Activated naive CD8-positive, alpha-beta T cell treated with anti-CD3 and anti-CD28 coated beads for 36 hours (primary cell): Measurements from ENCODE around the gene CLEC20A. TPM values are rescaled to one million over a fixed set of nuclear protein-coding genes. Genes with fewer than 3 reads are reported as not detected.

Experiments
- DNase-seq: peaks from one replicate; pipeline ENCODE4 v3.0.0; 2021
- H3K27ac Mint-ChIP-seq: one replicate; pipeline ENCODE4 v1.8.0; 2022; ENCODE audit warnings: mild to moderate bottlenecking, moderate library complexity, mixed read lengths
- H3K27me3 Mint-ChIP-seq: one replicate; pipeline ENCODE4 v1.8.0; 2022; ENCODE audit warnings: mild to moderate bottlenecking, mixed read lengths
- H3K36me3 Mint-ChIP-seq: one replicate; pipeline ENCODE4 v1.8.0; 2021; ENCODE audit warnings: mild to moderate bottlenecking, mixed read lengths
- H3K4me1 Mint-ChIP-seq: one replicate; pipeline ENCODE4 v1.8.0; 2021; ENCODE audit warnings: mixed read lengths
- H3K4me3 Mint-ChIP-seq: one replicate; pipeline ENCODE4 v1.8.0; 2022; ENCODE audit warnings: mild to moderate bottlenecking, moderate library complexity, mixed read lengths
- H3K9me3 Mint-ChIP-seq: one replicate; pipeline ENCODE4 v1.8.0; 2022; ENCODE audit warnings: mixed read lengths
- total RNA-seq, 2 experiments: library from RNA; stranded (reverse); gene quantifications; one replicate each; pipeline ENCODE4 v1.2.3, GENCODE V29; 2021

CLEC20A gene
- not detected for total RNA-seq

DNA sequence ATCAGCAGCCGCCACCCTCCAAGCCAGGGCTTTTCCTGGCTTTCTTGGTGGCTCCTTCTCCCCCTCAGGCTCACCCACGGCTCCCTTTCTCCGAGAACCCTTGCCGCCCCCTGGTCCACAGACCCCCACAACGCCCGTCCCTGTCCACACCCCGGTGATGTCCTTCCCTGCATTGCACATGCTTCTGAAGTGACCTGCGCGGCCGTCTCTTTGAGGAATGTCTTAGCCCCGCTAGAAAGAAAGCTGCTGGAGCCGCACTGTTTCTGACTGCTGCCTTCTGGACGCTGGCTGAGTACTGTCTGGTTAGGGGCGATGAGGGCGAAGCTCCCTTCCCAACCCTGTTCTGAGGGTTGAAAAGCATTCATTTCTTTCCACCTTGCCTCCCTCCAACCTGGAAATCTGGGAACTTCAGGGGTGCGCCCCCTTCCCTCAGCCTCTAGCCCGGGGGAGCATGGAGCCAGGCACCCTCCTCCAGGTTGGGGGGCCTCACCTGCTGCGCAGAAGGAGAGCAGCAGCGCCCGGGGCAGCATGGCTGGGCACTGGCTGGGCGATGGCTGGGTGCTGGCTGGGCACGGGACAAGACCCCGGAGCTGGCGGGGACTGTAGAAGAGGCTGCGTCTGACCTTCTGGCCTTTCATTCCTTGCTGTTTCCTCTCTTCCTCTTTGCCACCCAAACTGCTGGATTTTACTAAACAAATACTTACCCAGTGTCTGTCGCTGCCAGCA lies at the start of gene CLEC20A:
Gene CLEC20A (minus strand): TSS at position 555 of the 726 bp plus-strand sequence. CDS start 25 bp downstream, at position 530.
- Mint-ChIP-seq H3K9me3 (no peaks in the 10 kb centered on the region), H3K36me3 (no peaks in the 10 kb centered on the region), H3K4me1 (no peaks in the 10 kb centered on the region), H3K4me3 (no peak within 1 kb of the TSS), H3K27ac (no peak within 1 kb of the TSS), H3K27me3 (no peaks in the 10 kb centered on the region)
- DNase-seq, result no peak

DNA sequence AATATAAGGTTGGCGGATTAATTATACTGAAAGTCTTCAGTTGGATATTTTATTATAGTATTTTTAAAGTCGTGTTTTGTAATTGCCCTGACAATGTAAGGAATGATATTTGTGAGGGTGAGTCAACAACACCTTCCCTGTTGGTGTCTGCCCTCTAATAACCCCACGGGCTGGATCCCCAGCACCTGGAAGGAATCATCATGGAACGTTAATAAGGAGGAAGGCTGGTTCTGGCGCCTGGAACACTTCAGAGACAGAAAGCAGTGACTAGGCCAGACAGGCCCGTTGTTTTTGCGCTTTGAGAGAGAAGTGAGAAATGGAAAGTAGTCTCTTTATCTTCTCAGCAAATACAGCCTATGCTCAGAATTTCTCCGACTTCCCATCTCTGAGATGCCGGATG lies 47.8 kb upstream of the CLEC20A start:
- H3K4me3 Mint-ChIP-seq, result no peak overlapping the region
- no peaks in the 10 kb centered on the region for H3K9me3 Mint-ChIP-seq
- no peak overlapping the region for H3K27ac Mint-ChIP-seq

DNA sequence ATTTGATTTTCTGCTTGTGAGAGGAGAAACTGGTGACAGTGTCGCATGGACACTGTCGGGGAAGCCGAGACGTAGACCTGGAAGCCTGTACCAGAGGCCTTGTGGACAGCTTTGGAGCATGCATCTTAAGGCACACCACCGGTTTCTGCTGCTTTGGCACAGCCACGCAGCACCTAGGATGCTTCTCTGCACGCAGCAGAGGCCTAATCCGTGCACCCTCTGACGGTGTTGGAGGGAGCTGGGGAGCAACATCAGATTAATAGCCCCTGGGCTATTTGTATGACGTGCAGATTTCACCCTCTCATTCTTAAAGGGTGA lies 46.5 kb upstream of the CLEC20A start:
- no peak for DNase-seq
- H3K27ac Mint-ChIP-seq, result peak overlapping the region; percentile 65
- no peaks in the 10 kb centered on the region for H3K9me3 Mint-ChIP-seq
- H3K27me3 Mint-ChIP-seq, result no peaks in the 10 kb centered on the region
- H3K4me3 Mint-ChIP-seq, result peak overlapping the region; percentile 87
- H3K36me3 Mint-ChIP-seq, result peaks cover 5% of the 10 kb centered on the region
- peaks cover 8% of the 10 kb centered on the region for H3K4me1 Mint-ChIP-seq

More for the DNA sequence above, 47.8 kb upstream of the CLEC20A start:
- no peaks in the 10 kb centered on the region for H3K27me3 Mint-ChIP-seq
- H3K36me3 Mint-ChIP-seq, result peaks cover 8% of the 10 kb centered on the region
- no peak for DNase-seq
- H3K4me1 Mint-ChIP-seq, result peaks cover 8% of the 10 kb centered on the region

DNA sequence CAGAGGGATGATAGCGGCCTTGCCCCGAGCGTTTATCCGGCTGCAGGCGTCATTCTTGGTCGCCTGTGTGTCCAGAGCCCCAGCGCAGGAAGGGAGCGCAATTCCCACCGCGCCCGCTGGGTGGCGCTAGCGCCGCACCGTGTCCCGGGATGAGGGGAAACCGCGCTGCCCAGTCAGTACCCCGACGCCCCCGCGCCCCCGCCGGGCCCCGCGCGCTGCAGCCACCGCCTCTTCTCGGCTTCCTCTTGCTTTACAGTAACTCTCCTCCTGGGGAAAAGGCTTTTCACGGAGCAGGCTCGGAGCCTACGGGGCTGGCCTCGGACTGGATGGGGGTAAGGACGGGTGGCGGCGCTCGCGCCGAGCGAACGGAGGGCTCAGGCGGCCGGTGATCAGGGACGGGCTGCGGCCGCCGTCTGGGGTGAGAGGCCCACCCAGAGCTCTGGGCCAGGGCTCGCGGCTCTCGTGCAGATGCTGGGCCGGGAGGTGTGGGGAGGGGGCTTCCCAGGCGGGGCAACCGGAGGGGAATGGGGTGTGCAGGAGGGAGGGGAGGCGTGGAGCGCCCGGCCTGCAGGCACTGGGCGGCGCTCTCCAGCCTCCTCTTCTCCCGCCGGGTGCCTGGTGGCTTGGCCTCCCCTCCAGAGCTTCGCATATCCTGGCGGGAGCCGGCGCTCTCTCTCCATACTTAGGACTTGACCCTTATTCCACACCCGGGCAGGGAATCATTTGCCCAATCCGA lies 46.0 kb upstream of the CLEC20A start:
- H3K36me3 Mint-ChIP-seq, result peaks cover 5% of the 10 kb centered on the region
- H3K9me3 Mint-ChIP-seq, result no peaks in the 10 kb centered on the region
- peak overlapping the region; percentile 87 for H3K4me3 Mint-ChIP-seq
- H3K27me3 Mint-ChIP-seq, result no peaks in the 10 kb centered on the region
- H3K27ac Mint-ChIP-seq, result peak overlapping the region; percentile 83
- peak; percentile 92 for DNase-seq
- H3K4me1 Mint-ChIP-seq, result peaks cover 8% of the 10 kb centered on the region

DNA sequence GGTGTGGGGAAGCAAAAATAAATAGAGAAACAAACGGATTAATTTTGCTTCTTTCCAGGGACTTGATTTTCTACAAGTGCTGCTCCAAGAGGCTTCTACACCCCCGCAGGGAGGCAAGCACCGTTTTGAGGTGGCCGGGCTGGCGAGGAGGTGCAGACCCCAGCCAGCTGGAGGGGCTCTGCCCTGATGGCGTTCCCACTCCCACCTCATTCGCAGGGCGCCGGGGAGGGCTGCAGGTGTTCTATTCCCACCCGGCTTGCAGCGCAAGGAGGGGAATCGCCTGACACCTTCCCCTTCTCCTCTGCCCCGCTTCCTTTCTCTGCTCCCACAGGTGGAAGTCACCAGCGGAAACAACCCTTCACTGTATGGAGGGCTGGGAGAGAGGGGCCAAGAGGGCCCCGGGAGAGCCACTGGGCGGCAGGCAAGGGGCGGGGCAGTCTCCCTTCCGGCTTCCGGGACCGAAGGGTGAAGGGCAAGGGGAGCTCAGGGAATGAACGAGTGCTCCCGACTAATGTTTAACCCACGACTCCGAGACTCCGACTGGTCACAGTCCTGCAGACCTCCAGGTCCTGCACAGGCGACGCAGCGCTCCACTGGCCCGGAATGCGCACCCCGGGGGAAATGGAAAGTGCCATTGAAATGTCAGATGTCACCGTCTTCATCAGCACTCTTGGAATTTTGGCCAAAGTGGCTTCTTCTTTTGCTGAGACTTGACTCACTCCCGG lies 45.2 kb upstream of the CLEC20A start:
- H3K4me1 Mint-ChIP-seq, result peaks cover 8% of the 10 kb centered on the region
- no peaks in the 10 kb centered on the region for H3K27me3 Mint-ChIP-seq
- H3K9me3 Mint-ChIP-seq, result no peaks in the 10 kb centered on the region
- peak overlapping the region; percentile 83 for H3K27ac Mint-ChIP-seq
- DNase-seq, result peak; percentile 49
- H3K4me3 Mint-ChIP-seq, result peak overlapping the region; percentile 87
- H3K36me3 Mint-ChIP-seq, result peaks cover 5% of the 10 kb centered on the region

- peaks cover 5% of the 10 kb centered on the region for H3K36me3 Mint-ChIP-seq
- DNase-seq, result no peak
- no peaks in the 10 kb centered on the region for H3K9me3 Mint-ChIP-seq
- H3K27ac Mint-ChIP-seq, result no peak overlapping the region
- H3K27me3 Mint-ChIP-seq, result no peaks in the 10 kb centered on the region
- peaks cover 8% of the 10 kb centered on the region for H3K4me1 Mint-ChIP-seq
- H3K4me3 Mint-ChIP-seq, result peak overlapping the region; percentile 87
Observed at GRCh38 chr1:178541379-178541778, 44.6 kb upstream of the CLEC20A start.

GRCh38 chr1:178540646-178541045 lies 43.9 kb upstream of the CLEC20A start:
- DNase-seq, result no peak
- Mint-ChIP-seq H3K9me3 (no peaks in the 10 kb centered on the region), H3K4me3 (no peak overlapping the region), H3K27ac (no peak overlapping the region), H3K36me3 (peaks cover under 1% of the 10 kb centered on the region), H3K27me3 (no peaks in the 10 kb centered on the region), H3K4me1 (peaks cover 8% of the 10 kb centered on the region)

DNA sequence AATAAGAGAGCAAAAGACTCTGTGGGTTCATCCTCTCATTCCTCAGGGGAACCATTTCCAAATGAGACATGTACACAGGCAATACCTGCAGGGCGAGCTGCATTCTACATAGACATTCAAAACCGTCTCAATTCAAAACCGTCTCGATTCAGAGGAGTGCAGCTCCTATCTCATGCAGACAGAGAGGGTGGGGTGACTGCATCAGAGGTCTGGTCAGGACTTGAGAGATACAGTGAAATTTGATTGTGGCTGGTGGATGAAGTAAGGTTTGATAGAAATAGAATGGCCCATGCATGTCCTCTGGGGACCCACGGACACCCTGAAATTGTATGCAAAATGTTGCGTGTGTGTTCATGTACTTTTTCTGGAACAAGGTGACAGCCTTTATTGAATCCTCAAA lies 43.4 kb upstream of the CLEC20A start:
- Mint-ChIP-seq H3K27me3 (no peaks in the 10 kb centered on the region), H3K4me1 (peaks cover 8% of the 10 kb centered on the region), H3K4me3 (no peak overlapping the region), H3K27ac (no peak overlapping the region), H3K36me3 (no peaks in the 10 kb centered on the region), H3K9me3 (no peaks in the 10 kb centered on the region)
- DNase-seq, result no peak

DNA sequence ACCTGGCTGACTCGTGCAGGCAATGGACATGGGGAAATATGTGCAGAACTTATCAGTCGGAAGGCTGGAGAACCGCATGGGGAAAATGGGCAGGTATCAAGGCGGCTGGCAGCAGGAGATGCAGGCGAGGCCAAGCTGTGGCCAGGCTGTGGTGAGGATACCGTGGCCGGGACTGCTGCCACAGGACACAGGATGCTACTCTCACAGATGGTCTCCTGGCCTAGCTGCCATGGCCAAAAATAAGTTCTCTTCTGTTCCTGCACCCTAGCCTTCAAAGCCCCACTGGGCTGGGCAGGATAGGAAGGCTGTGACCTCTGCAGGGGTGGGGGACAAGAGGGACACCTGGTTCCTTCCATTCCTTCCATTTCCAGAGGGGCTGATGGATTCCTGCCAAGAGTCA lies 42.5 kb upstream of the CLEC20A start:
- no peaks in the 10 kb centered on the region for H3K27me3 Mint-ChIP-seq
- H3K4me1 Mint-ChIP-seq, result peaks cover 8% of the 10 kb centered on the region
- no peak overlapping the region for H3K4me3 Mint-ChIP-seq
- H3K36me3 Mint-ChIP-seq, result no peaks in the 10 kb centered on the region
- no peaks in the 10 kb centered on the region for H3K9me3 Mint-ChIP-seq
- no peak overlapping the region for H3K27ac Mint-ChIP-seq
- DNase-seq, result no peak

- Mint-ChIP-seq H3K36me3 (no peaks in the 10 kb centered on the region), H3K9me3 (no peaks in the 10 kb centered on the region), H3K27me3 (no peaks in the 10 kb centered on the region), H3K4me3 (no peak overlapping the region), H3K4me1 (peaks cover 7% of the 10 kb centered on the region), H3K27ac (no peak overlapping the region)
- no peak for DNase-seq
Observed at GRCh38 chr1:178538192-178538916, 41.6 kb upstream of the CLEC20A start.

- Mint-ChIP-seq H3K27me3 (peaks cover 3% of the 10 kb centered on the region), H3K27ac (no peak overlapping the region), H3K9me3 (no peaks in the 10 kb centered on the region), H3K36me3 (no peaks in the 10 kb centered on the region), H3K4me3 (no peak overlapping the region), H3K4me1 (peaks cover 4% of the 10 kb centered on the region)
- no peak for DNase-seq
Observed at GRCh38 chr1:178537382-178538090, 40.8 kb upstream of the CLEC20A start.

GRCh38 chr1:178536844-178537371 lies 40.1 kb upstream of the CLEC20A start:
- Mint-ChIP-seq H3K4me1 (peaks cover 4% of the 10 kb centered on the region), H3K4me3 (no peak overlapping the region), H3K27ac (no peak overlapping the region), H3K9me3 (no peaks in the 10 kb centered on the region), H3K36me3 (no peaks in the 10 kb centered on the region), H3K27me3 (peaks cover 3% of the 10 kb centered on the region)
- DNase-seq, result no peak

GRCh38 chr1:178536329-178536728 lies 39.6 kb upstream of the CLEC20A start:
- DNase-seq, result no peak
- Mint-ChIP-seq H3K4me1 (peaks cover 3% of the 10 kb centered on the region), H3K27me3 (peaks cover 3% of the 10 kb centered on the region), H3K4me3 (no peak overlapping the region), H3K9me3 (no peaks in the 10 kb centered on the region), H3K27ac (no peak overlapping the region), H3K36me3 (no peaks in the 10 kb centered on the region)

GRCh38 chr1:178534137-178534868 lies 37.5 kb upstream of the CLEC20A start:
- no peak overlapping the region for H3K4me3 Mint-ChIP-seq
- peaks cover 3% of the 10 kb centered on the region for H3K27me3 Mint-ChIP-seq
- H3K27ac Mint-ChIP-seq, result no peak overlapping the region
- H3K36me3 Mint-ChIP-seq, result no peaks in the 10 kb centered on the region
- no peak for DNase-seq
- H3K9me3 Mint-ChIP-seq, result no peaks in the 10 kb centered on the region
- no peaks in the 10 kb centered on the region for H3K4me1 Mint-ChIP-seq
